BLaER1 (cell line): ENCODE measurements around the gene C1R.
"Not testable (repeated sequence)": the region's sequence is repeated elsewhere in the genome, so short reads cannot be mapped to it uniquely, and the experiment has no call there.

Source experiments
- H3K27ac ChIP-seq: shearing (Covaris generic); formaldehyde crosslinking; 2 replicates; pipeline ENCODE4 v1.8.1; 2022
- H3K27me3 ChIP-seq: shearing (Covaris generic); formaldehyde crosslinking; 2 replicates; pipeline ENCODE4 v1.8.1; 2022
- H3K36me3 ChIP-seq: shearing (Covaris generic); formaldehyde crosslinking; 2 replicates; pipeline ENCODE4 v1.8.1; 2022
- H3K4me1 ChIP-seq: shearing (Covaris generic); formaldehyde crosslinking; 2 replicates; pipeline ENCODE4 v1.8.1; 2022
- H3K4me2 ChIP-seq: shearing (Covaris generic); formaldehyde crosslinking; 2 replicates; pipeline ENCODE4 v1.8.1; 2022
- H3K4me3 ChIP-seq: shearing (Covaris generic); formaldehyde crosslinking; 2 replicates; pipeline ENCODE4 v1.8.1; 2022
- H3K9ac ChIP-seq: shearing (Covaris generic); formaldehyde crosslinking; 2 replicates; pipeline ENCODE4 v1.8.1; 2022
- H3K9me3 ChIP-seq: shearing (Covaris generic); formaldehyde crosslinking; 2 replicates; pipeline ENCODE4 v1.8.1; 2022
- H4K20me1 ChIP-seq: shearing (Covaris generic); formaldehyde crosslinking; 2 replicates; pipeline ENCODE4 v1.8.1; 2022
- Cebpa-rat ChIP-seq: shearing (Covaris generic); IDR thresholded peaks from 2 replicates; pipeline ENCODE4 v1.8.1; 2022

The C1R gene

DNA sequence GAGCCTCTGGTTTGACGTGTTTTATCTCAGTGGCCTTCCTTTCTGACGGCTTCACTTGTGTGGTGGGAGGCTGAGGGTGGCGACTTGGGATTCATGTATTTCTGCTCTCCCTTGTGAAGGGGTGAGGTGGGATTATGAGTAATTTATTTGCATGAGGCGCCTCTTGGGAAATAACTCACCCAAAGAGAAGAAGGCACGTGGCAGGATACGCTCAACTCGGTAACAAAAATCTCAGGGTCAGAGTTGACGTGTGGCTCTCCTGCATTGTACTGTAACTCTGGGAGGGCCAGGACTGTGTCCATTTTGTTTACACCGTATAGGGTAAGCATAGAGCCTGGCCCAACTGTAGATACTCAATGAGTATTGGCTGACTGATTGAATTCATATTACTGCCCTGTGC, 46.3 kb downstream of the C1R start:
- no peaks in the 10 kb centered on the region for H3K27me3 ChIP-seq
- no peaks in the 10 kb centered on the region for H4K20me1 ChIP-seq
- peak overlapping the region; percentile 77; the same call in 1 of the 2 replicates for H3K4me2 ChIP-seq
- no peak overlapping the region for H3K4me3 ChIP-seq
- H3K36me3 ChIP-seq = no peaks in the 10 kb centered on the region
- no peaks in the 10 kb centered on the region for H3K9me3 ChIP-seq
- TF ChIP-seq Cebpa-rat = no peak
- H3K4me1 ChIP-seq = peaks cover 30% of the 10 kb centered on the region
- H3K27ac ChIP-seq = no peak overlapping the region
- no peak overlapping the region for H3K9ac ChIP-seq

- Histone ChIP-seq H3K4me2 (no peak overlapping the region), H3K36me3 (no peaks in the 10 kb centered on the region), H3K4me1 (peaks cover 22% of the 10 kb centered on the region), H3K9me3 (0 out of 2 replicates have a peak, but pooled peaks cover 7% of the 10 kb centered on the region), H3K4me3 (no peak overlapping the region), H3K9ac (no peak overlapping the region), H3K27me3 (no peaks in the 10 kb centered on the region), H3K27ac (no peak overlapping the region), H4K20me1 (no peaks in the 10 kb centered on the region)
- no peak for TF ChIP-seq Cebpa-rat
Observed at GRCh38 chr12:7042842-7043241, 49.4 kb downstream of the C1R start.

DNA sequence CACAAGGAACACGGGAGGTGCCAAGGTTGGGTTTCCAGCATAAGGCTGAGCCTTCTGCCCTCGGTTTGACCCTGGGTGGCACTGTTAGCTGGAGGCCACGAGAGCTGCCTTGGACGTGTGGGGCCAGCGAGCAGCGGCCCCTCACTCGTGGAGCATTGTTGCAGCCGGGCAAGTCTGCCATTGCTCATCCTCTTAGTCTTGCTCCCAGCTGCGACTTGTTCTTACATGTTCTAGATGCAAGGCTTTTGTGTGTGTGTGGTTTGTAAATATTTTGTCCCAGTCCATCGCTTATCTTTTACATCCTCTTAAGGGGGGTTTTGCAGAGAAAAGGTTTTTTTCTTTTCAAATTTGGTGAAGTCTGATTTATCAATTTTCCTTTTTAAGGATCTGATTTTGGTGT, 52.8 kb downstream of the C1R start:
- TF ChIP-seq Cebpa-rat = no peak
- H3K9me3 ChIP-seq = 0 out of 2 replicates have a peak, but pooled peaks cover 7% of the 10 kb centered on the region
- H3K4me2 ChIP-seq = no peak overlapping the region

GRCh38 chr12:7038591-7038990, 53.7 kb downstream of the C1R start:
- Histone ChIP-seq H3K4me3 (no peak overlapping the region), H3K9ac (no peak overlapping the region), H3K4me1 (no peaks in the 10 kb centered on the region), H3K9me3 (0 out of 2 replicates have a peak, but pooled peaks cover 7% of the 10 kb centered on the region), H3K27ac (no peak overlapping the region), H3K36me3 (no peaks in the 10 kb centered on the region), H3K27me3 (no peaks in the 10 kb centered on the region), H3K4me2 (no peak overlapping the region), H4K20me1 (no peaks in the 10 kb centered on the region)
- no peak for TF ChIP-seq Cebpa-rat

More for the DNA sequence above, 52.8 kb downstream of the C1R start:
- Histone ChIP-seq H3K36me3 (no peaks in the 10 kb centered on the region), H3K27ac (no peak overlapping the region), H3K9ac (no peak overlapping the region), H3K27me3 (no peaks in the 10 kb centered on the region), H3K4me1 (no peaks in the 10 kb centered on the region), H4K20me1 (no peaks in the 10 kb centered on the region), H3K4me3 (no peak overlapping the region)

GRCh38 chr12:7037411-7037810, 54.8 kb downstream of the C1R start:
- H3K4me2 ChIP-seq, H3K4me1 ChIP-seq, H3K4me3 ChIP-seq, H4K20me1 ChIP-seq, H3K9ac ChIP-seq, H3K27me3 ChIP-seq, H3K27ac ChIP-seq, H3K9me3 ChIP-seq, H3K36me3 ChIP-seq: not testable (repeated sequence)

DNA sequence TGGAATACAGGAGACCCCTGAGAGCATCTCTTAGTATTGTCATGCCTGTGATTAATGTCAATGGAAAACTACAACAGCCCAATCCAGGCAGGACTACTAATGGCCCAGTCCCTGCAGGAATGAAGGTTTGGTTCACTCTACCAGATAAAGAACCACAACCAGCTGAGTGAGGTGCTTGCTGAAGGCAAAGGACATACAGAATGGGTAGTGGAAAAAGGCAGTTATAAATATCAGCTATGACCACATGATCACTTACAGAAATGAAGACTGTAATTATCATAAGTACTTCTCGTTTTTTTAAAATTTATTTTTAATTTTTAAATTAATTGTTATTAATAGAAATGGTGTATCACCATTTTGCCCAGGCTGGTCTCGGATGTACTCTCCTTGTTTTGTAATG, 56.8 kb downstream of the C1R start:
- no peak overlapping the region for H3K9ac ChIP-seq
- no peaks in the 10 kb centered on the region for H3K4me1 ChIP-seq
- H3K9me3 ChIP-seq = peaks cover 7% of the 10 kb centered on the region; the same call in 1 of the 2 replicates
- no peak for TF ChIP-seq Cebpa-rat
- H3K4me3 ChIP-seq = no peak overlapping the region
- H3K36me3 ChIP-seq = no peaks in the 10 kb centered on the region
- no peak overlapping the region for H3K4me2 ChIP-seq
- H3K27ac ChIP-seq = no peak overlapping the region
- no peaks in the 10 kb centered on the region for H3K27me3 ChIP-seq
- H4K20me1 ChIP-seq = no peaks in the 10 kb centered on the region

GRCh38 chr12:7034464-7034863, 57.8 kb downstream of the C1R start:
- Histone ChIP-seq H3K27ac (no peak overlapping the region), H3K27me3 (no peaks in the 10 kb centered on the region)
- TF ChIP-seq Cebpa-rat = no peak

GRCh38 chr12:7032990-7033389, 59.3 kb downstream of the C1R start:
- Histone ChIP-seq H4K20me1 (no peaks in the 10 kb centered on the region), H3K27me3 (no peaks in the 10 kb centered on the region), H3K4me1 (no peaks in the 10 kb centered on the region), H3K9me3 (no peaks in the 10 kb centered on the region; the same call in 1 of the 2 replicates), H3K36me3 (no peaks in the 10 kb centered on the region), H3K9ac (no peak overlapping the region), H3K4me3 (no peak overlapping the region), H3K4me2 (no peak overlapping the region), H3K27ac (no peak overlapping the region)
- TF ChIP-seq Cebpa-rat = no peak

More at GRCh38 chr12:7034464-7034863, 57.8 kb downstream of the C1R start:
- Histone ChIP-seq H4K20me1 (no peaks in the 10 kb centered on the region), H3K9ac (no peak overlapping the region), H3K4me1 (no peaks in the 10 kb centered on the region), H3K36me3 (no peaks in the 10 kb centered on the region), H3K9me3 (peaks cover 7% of the 10 kb centered on the region; the same call in 1 of the 2 replicates), H3K4me2 (no peak overlapping the region), H3K4me3 (no peak overlapping the region)

DNA sequence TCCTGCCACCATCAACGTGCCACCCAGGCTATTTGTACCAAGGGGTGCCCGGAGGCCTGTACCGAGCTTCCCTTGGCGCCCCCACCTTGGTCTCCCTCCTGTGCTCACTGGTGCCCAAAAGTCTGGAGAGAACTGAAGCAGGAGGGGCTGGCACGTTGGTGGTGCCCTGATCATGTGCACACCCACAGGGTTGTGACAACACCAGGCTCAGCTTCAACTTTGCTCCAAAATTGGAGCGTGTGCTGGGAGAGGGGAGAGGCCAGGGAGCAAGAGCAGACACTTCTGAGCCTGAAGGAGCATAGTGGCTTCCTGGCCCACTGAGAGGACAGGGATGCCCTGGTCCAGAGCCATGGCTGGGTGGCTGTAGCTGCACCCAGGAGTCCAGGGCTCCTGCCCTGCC, 60.9 kb downstream of the C1R start:
- no peak for TF ChIP-seq Cebpa-rat
- Histone ChIP-seq H4K20me1 (no peaks in the 10 kb centered on the region), H3K27me3 (no peaks in the 10 kb centered on the region), H3K4me3 (no peak overlapping the region), H3K36me3 (no peaks in the 10 kb centered on the region), H3K9ac (no peak overlapping the region), H3K4me2 (no peak overlapping the region), H3K4me1 (no peaks in the 10 kb centered on the region), H3K27ac (no peak overlapping the region), H3K9me3 (no peaks in the 10 kb centered on the region; the same call in 1 of the 2 replicates)
